HEK293 (cell line): ENCODE results near the gene MRPL34.

Source experiments
- GLI2 ChIP-seq: fragments of 450-650 bp; formaldehyde crosslinking; IDR thresholded peaks from 2 replicates; pipeline ENCODE4; 2017; ENCODE audit warnings: missing biosample characterization, missing genetic modification characterization, low read depth, borderline replicate concordance
- GLI4 ChIP-seq: fragments of 450-650 bp; formaldehyde crosslinking; IDR thresholded peaks from 2 replicates; pipeline ENCODE4 v1.5.1; 2016; ENCODE audit warnings: missing biosample characterization, missing genetic modification characterization
- GLIS2 ChIP-seq: fragments of 450-650 bp; formaldehyde crosslinking; IDR thresholded peaks from 2 replicates; pipeline ENCODE4 v1.5.1; 2016; ENCODE audit warnings: missing biosample characterization, missing genetic modification characterization
- HOXA7 ChIP-seq: sonication (generic); formaldehyde crosslinking; IDR thresholded peaks from 2 replicates; pipeline ENCODE4 v1.8.1; 2022; ENCODE audit warnings: missing genetic modification reagents, borderline replicate concordance
- RBAK ChIP-seq: fragments of 450-650 bp; formaldehyde crosslinking; IDR thresholded peaks from 2 replicates; pipeline ENCODE4 v1.5.1; 2016; ENCODE audit warnings: missing biosample characterization, missing genetic modification characterization
- SP2 ChIP-seq: fragments of 450-650 bp; formaldehyde crosslinking; IDR thresholded peaks from 2 replicates; pipeline ENCODE4 v1.5.1; 2016; ENCODE audit warnings: missing biosample characterization, missing genetic modification characterization
- WT1 ChIP-seq: fragments of 450-650 bp; formaldehyde crosslinking; IDR thresholded peaks from 2 replicates; pipeline ENCODE4 v1.5.1; 2016; ENCODE audit warnings: missing biosample characterization, missing genetic modification characterization
- ZBTB17 ChIP-seq: fragments of 450-650 bp; formaldehyde crosslinking; IDR thresholded peaks from 2 replicates; pipeline ENCODE4 v1.5.1; 2016; ENCODE audit warnings: missing biosample characterization, missing genetic modification characterization
- ZBTB49 ChIP-seq: fragments of 450-650 bp; formaldehyde crosslinking; IDR thresholded peaks from 2 replicates; pipeline ENCODE4 v1.5.1; 2016; ENCODE audit warnings: missing biosample characterization, missing genetic modification characterization, low read depth
- ZFP41 ChIP-seq: fragments of 450-650 bp; formaldehyde crosslinking; IDR thresholded peaks from 2 replicates; pipeline ENCODE4 v1.5.1; 2016; ENCODE audit warnings: missing biosample characterization, missing genetic modification characterization, borderline replicate concordance
- ZFP69B ChIP-seq: fragments of 450-650 bp; formaldehyde crosslinking; IDR thresholded peaks from 2 replicates; pipeline ENCODE4 v1.5.1; 2016; ENCODE audit warnings: missing biosample characterization, missing genetic modification characterization
- ZNF174 ChIP-seq: fragments of 450-650 bp; formaldehyde crosslinking; IDR thresholded peaks from 2 replicates; pipeline ENCODE4 v1.5.0; 2017; ENCODE audit warnings: missing biosample characterization, mild to moderate bottlenecking, missing genetic modification characterization
- ZNF18 ChIP-seq: fragments of 450-650 bp; formaldehyde crosslinking; IDR thresholded peaks from 2 replicates; pipeline ENCODE4 v1.5.1; 2016; ENCODE audit warnings: missing biosample characterization, missing genetic modification characterization
- ZNF239 ChIP-seq: fragments of 450-650 bp; formaldehyde crosslinking; IDR thresholded peaks from 2 replicates; pipeline ENCODE4 v1.5.1; 2016; ENCODE audit warnings: missing biosample characterization, missing genetic modification characterization
- ZNF391 ChIP-seq: fragments of 450-650 bp; formaldehyde crosslinking; IDR thresholded peaks from 2 replicates; pipeline ENCODE4 v1.5.1; 2016; ENCODE audit warnings: low read depth, missing biosample characterization, missing genetic modification characterization, borderline replicate concordance
- ZNF629 ChIP-seq: fragments of 450-650 bp; formaldehyde crosslinking; IDR thresholded peaks from 2 replicates; pipeline ENCODE4 v1.5.1; 2017; ENCODE audit warnings: missing biosample characterization, missing genetic modification characterization
- ZNF701 ChIP-seq: fragments of 450-650 bp; formaldehyde crosslinking; IDR thresholded peaks from 2 replicates; pipeline ENCODE4 v1.5.1; 2016; ENCODE audit warnings: missing biosample characterization, missing genetic modification characterization
- ZSCAN30 ChIP-seq: fragments of 450-650 bp; IDR thresholded peaks from 2 replicates; pipeline ENCODE4 v1.5.1; 2018; ENCODE audit warnings: missing biosample characterization, mild to moderate bottlenecking, missing genetic modification characterization, moderate library complexity
- TF ChIP-seq, protein P1 (sequence below): fragments of 450-650 bp; formaldehyde crosslinking; conservative IDR thresholded peaks from 2 replicates; pipeline ENCODE4 v1.5.1; 2016; ENCODE audit warnings: low read depth, missing biosample characterization, missing genetic modification characterization
- TF ChIP-seq, protein P2 (sequence below): fragments of 450-650 bp; formaldehyde crosslinking; IDR thresholded peaks from 2 replicates; pipeline ENCODE4 v1.5.1; 2016; ENCODE audit warnings: missing biosample characterization, missing genetic modification characterization
- TF ChIP-seq, protein P3 (sequence below): fragments of 450-650 bp; formaldehyde crosslinking; IDR thresholded peaks from 2 replicates; pipeline ENCODE4 v1.5.1; 2016; ENCODE audit warnings: missing biosample characterization, missing genetic modification characterization
- TF ChIP-seq, protein P4 (sequence below): fragments of 450-650 bp; formaldehyde crosslinking; IDR thresholded peaks from 2 replicates; pipeline ENCODE4 v1.5.1; 2016; ENCODE audit warnings: missing biosample characterization, missing genetic modification characterization, borderline replicate concordance
- TF ChIP-seq, protein P5 (sequence below): fragments of 450-650 bp; formaldehyde crosslinking; IDR thresholded peaks from 2 replicates; pipeline ENCODE4 v1.5.1; 2016; ENCODE audit warnings: missing biosample characterization, missing genetic modification characterization

MRPL34 gene

DNA sequence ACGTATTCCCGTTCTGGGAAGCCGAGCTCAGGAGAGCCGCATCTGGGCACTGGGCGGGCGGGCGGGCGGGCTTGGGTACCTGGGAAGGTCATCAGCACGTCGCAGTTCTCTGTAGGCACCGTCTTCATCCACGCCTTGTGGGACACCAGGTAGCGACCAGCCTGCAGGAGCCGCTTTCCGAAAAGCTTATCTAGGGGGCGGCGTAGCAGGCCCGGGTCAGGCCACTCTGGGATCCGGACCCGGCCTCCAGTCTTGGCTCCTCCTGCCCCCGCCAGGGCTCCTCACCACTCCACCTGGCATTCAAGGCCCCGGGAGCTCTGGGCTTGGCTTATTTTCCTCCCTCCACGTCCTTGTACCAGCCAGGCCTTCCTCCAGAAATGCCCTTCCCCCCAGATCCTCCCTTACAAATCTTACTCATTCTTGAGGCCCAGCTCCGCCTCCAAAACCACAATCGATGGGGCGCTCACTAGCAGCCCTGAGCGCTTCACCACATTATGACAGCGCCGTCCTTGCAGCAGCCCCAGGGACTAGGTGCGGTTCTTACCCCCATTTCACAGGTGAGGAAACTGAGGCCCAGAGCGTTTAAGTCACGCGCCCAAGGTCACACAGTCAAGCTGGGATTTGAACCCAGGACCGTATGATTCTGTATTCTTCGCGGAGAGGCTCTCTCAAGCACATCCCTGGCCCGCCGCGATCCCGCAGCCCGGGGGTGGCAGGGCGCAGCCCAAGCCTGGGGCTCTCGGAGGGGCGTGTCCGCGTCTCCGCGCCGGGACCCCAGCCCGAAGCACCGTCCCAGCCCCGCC lies 28.1 kb downstream of the MRPL34 start (continued):
- TF ChIP-seq, protein P1, sequence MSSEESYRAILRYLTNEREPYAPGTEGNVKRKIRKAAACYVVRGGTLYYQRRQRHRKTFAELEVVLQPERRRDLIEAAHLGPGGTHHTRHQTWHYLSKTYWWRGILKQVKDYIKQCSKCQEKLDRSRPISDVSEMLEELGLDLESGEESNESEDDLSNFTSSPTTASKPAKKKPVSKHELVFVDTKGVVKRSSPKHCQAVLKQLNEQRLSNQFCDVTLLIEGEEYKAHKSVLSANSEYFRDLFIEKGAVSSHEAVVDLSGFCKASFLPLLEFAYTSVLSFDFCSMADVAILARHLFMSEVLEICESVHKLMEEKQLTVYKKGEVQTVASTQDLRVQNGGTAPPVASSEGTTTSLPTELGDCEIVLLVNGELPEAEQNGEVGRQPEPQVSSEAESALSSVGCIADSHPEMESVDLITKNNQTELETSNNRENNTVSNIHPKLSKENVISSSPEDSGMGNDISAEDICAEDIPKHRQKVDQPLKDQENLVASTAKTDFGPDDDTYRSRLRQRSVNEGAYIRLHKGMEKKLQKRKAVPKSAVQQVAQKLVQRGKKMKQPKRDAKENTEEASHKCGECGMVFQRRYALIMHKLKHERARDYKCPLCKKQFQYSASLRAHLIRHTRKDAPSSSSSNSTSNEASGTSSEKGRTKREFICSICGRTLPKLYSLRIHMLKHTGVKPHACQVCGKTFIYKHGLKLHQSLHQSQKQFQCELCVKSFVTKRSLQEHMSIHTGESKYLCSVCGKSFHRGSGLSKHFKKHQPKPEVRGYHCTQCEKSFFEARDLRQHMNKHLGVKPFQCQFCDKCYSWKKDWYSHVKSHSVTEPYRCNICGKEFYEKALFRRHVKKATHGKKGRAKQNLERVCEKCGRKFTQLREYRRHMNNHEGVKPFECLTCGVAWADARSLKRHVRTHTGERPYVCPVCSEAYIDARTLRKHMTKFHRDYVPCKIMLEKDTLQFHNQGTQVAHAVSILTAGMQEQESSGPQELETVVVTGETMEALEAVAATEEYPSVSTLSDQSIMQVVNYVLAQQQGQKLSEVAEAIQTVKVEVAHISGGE (tag by site-specific recombination), result no peak
- TF ChIP-seq ZFP69B (tag by site-specific recombination) (peak; percentile 30; the same call in 1 of the 2 replicates), RBAK (tag by site-specific recombination) (no peak), GLIS2 (tag by site-specific recombination) (no peak), ZNF701 (no peak), ZNF629 (peak; percentile 77), ZBTB49 (0 out of 2 replicates have a peak, but pooled peaks have one; percentile 18), ZBTB17 (tag by site-specific recombination) (peak; percentile 87), ZNF391 (tag by site-specific recombination) (0 out of 2 replicates have a peak, but pooled peaks have one; percentile 59), ZNF174 (tag by site-specific recombination) (no peak), HOXA7 (CRISPR knock-in tag) (no peak), ZFP41 (no peak), GLI2 (tag by site-specific recombination) (no peak), ZNF239 (peak; percentile 97), ZNF18 (tag by site-specific recombination) (0 out of 2 replicates have a peak, but pooled peaks have one; percentile 13), SP2 (no peak; the same call in none of the 2 replicates), WT1 (peak; percentile 87), ZSCAN30 (no peak), GLI4 (peak; percentile 84)
- TF ChIP-seq, protein P2, sequence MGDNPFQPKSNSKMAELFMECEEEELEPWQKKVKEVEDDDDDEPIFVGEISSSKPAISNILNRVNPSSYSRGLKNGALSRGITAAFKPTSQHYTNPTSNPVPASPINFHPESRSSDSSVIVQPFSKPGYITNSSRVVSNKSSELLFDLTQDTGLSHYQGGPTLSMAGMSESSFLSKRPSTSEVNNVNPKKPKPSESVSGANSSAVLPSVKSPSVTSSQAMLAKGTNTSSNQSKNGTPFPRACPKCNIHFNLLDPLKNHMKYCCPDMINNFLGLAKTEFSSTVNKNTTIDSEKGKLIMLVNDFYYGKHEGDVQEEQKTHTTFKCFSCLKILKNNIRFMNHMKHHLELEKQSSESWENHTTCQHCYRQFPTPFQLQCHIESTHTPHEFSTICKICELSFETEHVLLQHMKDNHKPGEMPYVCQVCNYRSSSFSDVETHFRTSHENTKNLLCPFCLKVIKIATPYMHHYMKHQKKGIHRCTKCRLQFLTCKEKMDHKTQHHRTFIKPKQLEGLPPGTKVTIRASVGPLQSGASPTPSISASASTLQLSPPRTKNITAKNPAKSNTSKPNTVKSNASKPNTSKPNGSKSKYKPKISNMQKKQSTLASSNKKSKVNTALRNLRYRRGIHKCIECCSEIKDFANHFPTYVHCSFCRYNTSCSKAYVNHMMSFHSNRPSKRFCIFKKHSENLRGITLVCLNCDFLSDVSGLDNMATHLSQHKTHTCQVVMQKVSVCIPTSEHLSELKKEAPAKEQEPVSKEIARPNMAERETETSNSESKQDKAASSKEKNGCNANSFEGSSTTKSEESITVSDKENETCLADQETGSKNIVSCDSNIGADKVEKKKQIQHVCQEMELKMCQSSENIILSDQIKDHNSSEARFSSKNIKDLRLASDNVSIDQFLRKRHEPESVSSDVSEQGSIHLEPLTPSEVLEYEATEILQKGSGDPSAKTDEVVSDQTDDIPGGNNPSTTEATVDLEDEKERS (tag by site-specific recombination), result peak; percentile 81; the same call in 1 of the 2 replicates
- TF ChIP-seq, protein P3, sequence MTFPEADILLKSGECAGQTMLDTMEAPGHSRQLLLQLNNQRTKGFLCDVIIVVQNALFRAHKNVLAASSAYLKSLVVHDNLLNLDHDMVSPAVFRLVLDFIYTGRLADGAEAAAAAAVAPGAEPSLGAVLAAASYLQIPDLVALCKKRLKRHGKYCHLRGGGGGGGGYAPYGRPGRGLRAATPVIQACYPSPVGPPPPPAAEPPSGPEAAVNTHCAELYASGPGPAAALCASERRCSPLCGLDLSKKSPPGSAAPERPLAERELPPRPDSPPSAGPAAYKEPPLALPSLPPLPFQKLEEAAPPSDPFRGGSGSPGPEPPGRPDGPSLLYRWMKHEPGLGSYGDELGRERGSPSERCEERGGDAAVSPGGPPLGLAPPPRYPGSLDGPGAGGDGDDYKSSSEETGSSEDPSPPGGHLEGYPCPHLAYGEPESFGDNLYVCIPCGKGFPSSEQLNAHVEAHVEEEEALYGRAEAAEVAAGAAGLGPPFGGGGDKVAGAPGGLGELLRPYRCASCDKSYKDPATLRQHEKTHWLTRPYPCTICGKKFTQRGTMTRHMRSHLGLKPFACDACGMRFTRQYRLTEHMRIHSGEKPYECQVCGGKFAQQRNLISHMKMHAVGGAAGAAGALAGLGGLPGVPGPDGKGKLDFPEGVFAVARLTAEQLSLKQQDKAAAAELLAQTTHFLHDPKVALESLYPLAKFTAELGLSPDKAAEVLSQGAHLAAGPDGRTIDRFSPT (tag by site-specific recombination), result peak; percentile 48
- TF ChIP-seq, protein P4, sequence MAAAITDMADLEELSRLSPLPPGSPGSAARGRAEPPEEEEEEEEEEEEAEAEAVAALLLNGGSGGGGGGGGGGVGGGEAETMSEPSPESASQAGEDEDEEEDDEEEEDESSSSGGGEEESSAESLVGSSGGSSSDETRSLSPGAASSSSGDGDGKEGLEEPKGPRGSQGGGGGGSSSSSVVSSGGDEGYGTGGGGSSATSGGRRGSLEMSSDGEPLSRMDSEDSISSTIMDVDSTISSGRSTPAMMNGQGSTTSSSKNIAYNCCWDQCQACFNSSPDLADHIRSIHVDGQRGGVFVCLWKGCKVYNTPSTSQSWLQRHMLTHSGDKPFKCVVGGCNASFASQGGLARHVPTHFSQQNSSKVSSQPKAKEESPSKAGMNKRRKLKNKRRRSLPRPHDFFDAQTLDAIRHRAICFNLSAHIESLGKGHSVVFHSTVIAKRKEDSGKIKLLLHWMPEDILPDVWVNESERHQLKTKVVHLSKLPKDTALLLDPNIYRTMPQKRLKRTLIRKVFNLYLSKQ (tag by site-specific recombination), result no peak
- TF ChIP-seq, protein P5, sequence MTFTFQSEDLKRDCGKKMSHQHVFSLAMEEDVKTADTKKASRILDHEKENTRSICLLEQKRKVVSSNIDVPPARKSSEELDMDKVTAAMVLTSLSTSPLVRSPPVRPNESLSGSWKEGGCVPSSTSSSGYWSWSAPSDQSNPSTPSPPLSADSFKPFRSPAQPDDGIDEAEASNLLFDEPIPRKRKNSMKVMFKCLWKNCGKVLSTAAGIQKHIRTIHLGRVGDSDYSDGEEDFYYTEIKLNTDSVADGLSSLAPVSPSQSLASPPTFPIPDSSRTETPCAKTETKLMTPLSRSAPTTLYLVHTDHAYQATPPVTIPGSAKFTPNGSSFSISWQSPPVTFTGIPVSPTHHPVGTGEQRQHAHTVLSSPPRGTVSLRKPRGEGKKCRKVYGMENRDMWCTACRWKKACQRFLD (tag by site-specific recombination), result no peak
